ENCODE measurements around the gene GFOD2.
A peak's percentile ranks its signal among the peaks of the same experiment; 100 is the strongest.

Gene GFOD2

GRCh38 chr16:67707210-67707609, 11.9 kb downstream of the GFOD2 start:
- Histone ChIP-seq H3K4me2 (ENCODE audit: low read depth, low read length, poor library complexity, severe bottlenecking) (no peak overlapping the region), H3K9ac (ENCODE audit: low read depth, low read length, poor library complexity, severe bottlenecking) (no peak overlapping the region), H2AFZ (ENCODE audit: low read length) (no peak overlapping the region), H3K36me3 (ENCODE audit: insufficient read depth, low read length) (no peaks in the 10 kb centered on the region), H3K27me3 (ENCODE audit: insufficient read depth, low read length, poor library complexity, severe bottlenecking) (no peaks in the 10 kb centered on the region), H3K9me3 (ENCODE audit: insufficient read depth, low read depth, low read length) (no peaks in the 10 kb centered on the region), H3K79me2 (ENCODE audit: insufficient read depth, low read length) (peaks cover 47% of the 10 kb centered on the region; the same call in 1 of the 2 replicates), H3K4me3 (ENCODE audit: low read length, poor library complexity, severe bottlenecking) (no peak overlapping the region), H3K4me1 (ENCODE audit: insufficient read depth, low read length, poor library complexity, severe bottlenecking) (peaks cover 7% of the 10 kb centered on the region), H4K20me1 (ENCODE audit: insufficient read depth, low read length, poor library complexity, severe bottlenecking) (peaks cover 14% of the 10 kb centered on the region), H3K9me2 (replicated peaks; ENCODE audit: low read depth, low read length) (no peaks in the 10 kb centered on the region), H3F3A (ENCODE audit: low read depth) (no peaks in the 10 kb centered on the region; the same call in 1 of the 2 replicates)
- TF ChIP-seq EZH2phosphoT487 (IDR thresholded peaks at IDR 0.05; ENCODE audit: borderline replicate concordance) (no peak), CTCF (conservative IDR thresholded peaks at IDR 0.05; ENCODE audit: low read length) (no peak)

- no peak overlapping the region for H2AFZ ChIP-seq (ENCODE audit: low read length)
- peaks cover 38% of the 10 kb centered on the region; the same call in 1 of the 2 replicates for H3K79me2 ChIP-seq (ENCODE audit: insufficient read depth, low read length)
- H3K4me2 ChIP-seq (ENCODE audit: low read depth, low read length, poor library complexity, severe bottlenecking) = no peak overlapping the region
- no peaks in the 10 kb centered on the region; the same call in 1 of the 2 replicates for H3F3A ChIP-seq (ENCODE audit: low read depth)
- no peak overlapping the region for H3K4me3 ChIP-seq (ENCODE audit: low read length, poor library complexity, severe bottlenecking)
- H3K9ac ChIP-seq (ENCODE audit: low read depth, low read length, poor library complexity, severe bottlenecking) = no peak overlapping the region
- H3K4me1 ChIP-seq (ENCODE audit: insufficient read depth, low read length, poor library complexity, severe bottlenecking) = peaks cover 7% of the 10 kb centered on the region
- TF ChIP-seq EZH2phosphoT487 (IDR thresholded peaks at IDR 0.05; ENCODE audit: borderline replicate concordance) = no peak
- TF ChIP-seq CTCF (conservative IDR thresholded peaks at IDR 0.05; ENCODE audit: low read length) = no peak
- no peaks in the 10 kb centered on the region for H3K36me3 ChIP-seq (ENCODE audit: insufficient read depth, low read length)
- no peaks in the 10 kb centered on the region for H3K27me3 ChIP-seq (ENCODE audit: insufficient read depth, low read length, poor library complexity, severe bottlenecking)
- H3K9me3 ChIP-seq (ENCODE audit: insufficient read depth, low read depth, low read length) = no peaks in the 10 kb centered on the region
- no peaks in the 10 kb centered on the region for H3K9me2 ChIP-seq (replicated peaks; ENCODE audit: low read depth, low read length)
- H4K20me1 ChIP-seq (ENCODE audit: insufficient read depth, low read length, poor library complexity, severe bottlenecking) = peaks cover 11% of the 10 kb centered on the region
Measured at GRCh38 chr16:67704110-67704509, 15.0 kb downstream of the GFOD2 start.

- TF ChIP-seq EZH2phosphoT487 (IDR thresholded peaks at IDR 0.05; ENCODE audit: borderline replicate concordance) (no peak), CTCF (conservative IDR thresholded peaks at IDR 0.05; ENCODE audit: low read length) (no peak)
- Histone ChIP-seq H3K4me3 (ENCODE audit: low read length, poor library complexity, severe bottlenecking) (no peak overlapping the region), H2AFZ (ENCODE audit: low read length) (no peak overlapping the region), H3F3A (ENCODE audit: low read depth) (no peaks in the 10 kb centered on the region; the same call in 1 of the 2 replicates), H3K27me3 (ENCODE audit: insufficient read depth, low read length, poor library complexity, severe bottlenecking) (no peaks in the 10 kb centered on the region), H3K9me2 (replicated peaks; ENCODE audit: low read depth, low read length) (no peaks in the 10 kb centered on the region), H3K4me2 (ENCODE audit: low read depth, low read length, poor library complexity, severe bottlenecking) (peak overlapping the region; percentile 16), H3K36me3 (ENCODE audit: insufficient read depth, low read length) (no peaks in the 10 kb centered on the region), H3K4me1 (ENCODE audit: insufficient read depth, low read length, poor library complexity, severe bottlenecking) (peaks cover 7% of the 10 kb centered on the region), H4K20me1 (ENCODE audit: insufficient read depth, low read length, poor library complexity, severe bottlenecking) (peaks cover 9% of the 10 kb centered on the region), H3K79me2 (ENCODE audit: insufficient read depth, low read length) (peaks cover 41% of the 10 kb centered on the region; the same call in 1 of the 2 replicates), H3K9ac (ENCODE audit: low read depth, low read length, poor library complexity, severe bottlenecking) (no peak overlapping the region), H3K9me3 (ENCODE audit: insufficient read depth, low read depth, low read length) (no peaks in the 10 kb centered on the region)
Measured at GRCh38 chr16:67703626-67704025, 15.5 kb downstream of the GFOD2 start.

Data from Loucy (cell line).